HPDE6-E6E7 (cell line): ENCODE data around the gene SNX9.
A peak's percentile ranks its signal among the peaks of the same experiment; 100 is the strongest.

ENCODE experiments used
- DNase-seq: peaks from one replicate; pipeline ENCODE4 v3.0.0; 2011; ENCODE audit warnings: missing footprints; ENCODE audit errors: extremely low spot score

SNX9 gene

DNA sequence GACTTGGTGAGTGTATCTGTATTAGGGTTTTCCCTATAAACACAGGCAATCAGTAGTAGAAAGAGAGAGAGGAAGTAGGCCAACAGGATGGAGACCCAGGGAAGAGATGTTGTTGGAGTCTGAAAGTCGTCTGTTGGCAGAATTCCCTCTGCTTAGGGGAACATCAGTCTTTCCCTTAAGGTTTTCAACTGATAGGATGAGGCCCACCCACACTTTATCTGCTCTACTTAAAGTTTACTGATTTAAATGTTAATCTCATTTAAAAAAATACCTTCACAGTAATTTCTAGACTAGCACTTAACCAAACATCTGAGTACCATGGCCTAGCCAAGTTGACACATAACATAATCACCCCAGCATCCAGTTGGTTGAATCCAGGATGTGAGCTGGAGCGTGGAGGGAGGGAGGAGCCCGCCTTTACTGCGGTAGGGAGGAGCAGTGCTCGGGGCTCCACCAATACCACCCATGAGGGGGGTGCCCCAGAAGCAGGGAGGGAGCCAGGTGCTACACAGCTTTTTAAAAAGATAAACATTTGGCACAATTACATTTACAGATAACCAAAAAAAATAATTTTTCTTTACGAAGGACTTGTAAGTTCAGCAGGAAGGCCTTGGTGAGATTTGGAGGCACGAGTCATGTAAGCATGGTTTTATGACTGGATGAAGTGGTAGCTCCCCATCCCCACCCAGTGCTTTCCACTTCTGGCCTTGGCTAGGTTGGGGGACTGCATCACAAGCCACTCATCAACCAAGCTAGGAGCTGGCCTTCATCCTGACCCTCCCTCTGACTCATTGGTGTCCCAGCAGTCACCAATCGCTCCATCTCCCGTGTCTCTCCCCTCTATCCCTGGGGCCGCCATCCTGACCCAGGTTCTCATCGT, 18.4 kb upstream of the SNX9 start:
- no peak for DNase-seq

DNA sequence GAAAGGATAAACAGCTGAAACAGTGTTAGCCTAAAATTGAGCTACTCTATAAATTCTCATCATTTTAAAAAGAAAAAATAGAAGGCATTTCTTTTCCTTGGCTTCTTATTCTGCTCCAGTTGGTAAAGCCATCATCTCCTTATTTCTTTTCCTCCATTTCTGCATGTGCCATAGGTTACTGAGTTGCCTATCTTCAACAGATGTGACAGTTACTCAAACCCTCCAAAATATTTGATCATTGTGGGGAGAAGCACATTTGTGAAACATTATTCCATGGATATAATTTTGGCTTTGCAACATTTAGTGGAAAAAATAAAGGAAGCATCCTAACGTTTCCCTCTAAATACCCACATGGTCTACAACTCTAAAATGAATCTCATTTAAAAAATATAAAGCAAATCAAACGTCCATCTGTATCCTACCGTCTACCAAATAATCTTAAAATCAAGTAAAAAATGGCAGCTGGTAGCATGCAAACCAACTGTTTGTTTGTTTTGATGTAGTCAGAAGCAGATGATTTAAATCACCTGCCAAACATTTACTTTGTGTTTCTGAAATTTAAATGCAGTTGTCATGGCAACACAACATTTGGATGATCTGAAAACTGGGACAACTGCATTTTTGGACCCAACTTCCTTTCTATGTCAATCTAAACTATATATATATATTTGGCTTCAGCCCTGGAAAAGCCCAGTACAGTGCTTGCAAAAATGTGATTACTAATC, 16.8 kb upstream of the SNX9 start:
- DNase-seq, result no peak

GRCh38 chr6:157806856-157807215, 16.2 kb upstream of the SNX9 start:
- DNase-seq, result no peak

GRCh38 chr6:157808405-157808950, 14.6 kb upstream of the SNX9 start:
- no peak for DNase-seq

- DNase-seq, result no peak
Measured at GRCh38 chr6:157809613-157810012, 13.4 kb upstream of the SNX9 start.

- no peak for DNase-seq
Measured at GRCh38 chr6:157811137-157811475, 11.9 kb upstream of the SNX9 start.

DNA sequence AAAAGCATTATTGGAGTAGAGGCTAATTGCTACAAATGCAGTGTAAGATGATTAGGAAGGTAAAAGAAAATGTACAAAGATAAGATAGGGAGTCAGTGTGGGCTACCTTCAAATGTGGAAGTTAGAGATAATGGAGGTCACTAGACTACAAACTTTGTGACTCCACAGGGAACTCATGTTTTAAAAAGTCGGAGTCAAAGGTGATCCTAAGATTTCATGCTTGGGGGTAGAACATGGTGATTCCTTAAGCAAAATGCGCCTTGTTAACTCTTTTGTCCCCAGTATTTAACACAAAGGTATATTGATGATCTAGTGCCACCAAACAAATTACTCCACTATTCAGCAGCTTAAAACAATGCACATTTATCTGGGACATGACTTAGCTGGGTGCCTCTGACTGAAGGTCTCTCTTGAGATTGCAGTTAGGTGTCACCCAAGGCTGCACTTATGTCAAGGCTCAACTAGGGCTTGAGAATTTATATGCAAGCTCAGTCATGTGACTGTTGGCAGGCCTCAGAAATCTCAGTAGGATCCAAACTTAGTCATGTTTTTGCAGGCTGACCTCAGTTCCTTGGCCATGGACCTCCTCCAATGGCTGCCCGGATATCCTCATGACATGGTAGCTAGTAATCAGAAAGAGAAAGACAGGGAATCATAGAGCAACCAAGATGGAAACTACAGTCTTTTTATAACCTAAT, 11.4 kb upstream of the SNX9 start:
- DNase-seq, result no peak

DNA sequence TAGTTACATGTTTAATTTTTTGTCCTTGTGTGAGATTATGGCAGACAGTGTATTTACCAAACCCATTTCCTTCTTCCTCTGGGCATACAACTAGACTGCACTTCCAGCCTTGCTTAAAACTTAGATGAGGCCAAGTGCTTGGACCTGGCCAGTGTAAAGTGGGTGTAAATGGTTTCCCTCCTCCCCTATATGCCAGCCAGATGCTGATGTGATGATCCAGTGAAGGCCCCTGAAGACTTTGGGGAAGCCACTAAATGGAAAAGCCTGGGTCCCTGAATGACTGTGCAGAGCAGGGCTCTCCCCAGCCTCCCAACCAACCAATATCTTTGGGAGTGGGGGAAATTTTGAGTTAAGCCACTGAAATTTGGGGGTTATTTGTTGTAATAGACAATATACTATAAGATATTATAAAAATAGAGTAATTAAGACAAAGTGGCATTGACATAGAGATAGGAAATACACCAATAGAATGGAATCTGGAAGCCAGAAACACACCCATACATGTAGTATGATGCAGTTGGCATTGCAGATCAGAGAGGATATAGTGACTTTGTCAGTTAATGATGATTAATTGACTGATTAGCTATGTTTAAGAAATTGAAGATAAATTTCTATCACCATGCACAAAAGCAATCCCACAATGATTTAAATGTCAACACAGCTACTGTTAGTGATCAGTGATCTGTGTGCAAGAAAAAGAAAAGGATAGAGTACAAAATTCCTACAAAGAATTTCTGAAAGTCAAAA, 10.4 kb upstream of the SNX9 start:
- DNase-seq, result no peak

GRCh38 chr6:157813191-157813590, 9.9 kb upstream of the SNX9 start:
- no peak for DNase-seq

DNA sequence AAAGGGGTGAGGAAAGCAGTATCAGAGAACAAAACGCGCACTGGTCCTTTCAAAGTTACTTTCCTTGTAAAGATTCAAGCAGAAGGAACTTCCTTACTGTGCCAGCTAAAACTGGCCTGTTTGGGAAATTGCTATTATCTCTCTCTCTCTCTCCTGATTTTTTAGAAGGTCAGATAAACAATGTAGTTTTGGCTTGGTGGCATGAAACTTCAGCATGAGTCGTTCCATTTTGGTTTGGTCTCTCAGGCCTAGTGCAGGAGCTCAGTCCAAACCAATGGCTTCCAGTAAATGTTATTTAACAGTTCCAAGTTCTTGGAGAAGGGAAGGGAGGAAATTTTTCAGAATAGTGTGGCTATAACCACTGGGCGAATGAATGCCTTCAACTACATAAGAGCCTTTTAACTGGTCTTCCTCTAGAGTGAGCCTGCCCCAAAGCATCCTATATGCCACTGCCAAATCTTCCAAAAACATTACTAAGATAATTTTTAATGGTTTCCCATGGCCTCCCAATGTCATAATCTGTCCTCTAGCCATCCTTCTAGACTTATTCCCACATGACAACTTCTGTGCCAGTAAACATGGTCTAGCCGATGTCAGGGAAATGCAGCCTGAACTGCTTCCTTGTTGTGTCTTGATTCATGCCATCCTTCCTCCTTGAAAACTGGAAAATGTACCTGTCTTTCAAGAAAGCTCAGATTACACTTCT, 9.1 kb upstream of the SNX9 start:
- DNase-seq, result no peak

DNA sequence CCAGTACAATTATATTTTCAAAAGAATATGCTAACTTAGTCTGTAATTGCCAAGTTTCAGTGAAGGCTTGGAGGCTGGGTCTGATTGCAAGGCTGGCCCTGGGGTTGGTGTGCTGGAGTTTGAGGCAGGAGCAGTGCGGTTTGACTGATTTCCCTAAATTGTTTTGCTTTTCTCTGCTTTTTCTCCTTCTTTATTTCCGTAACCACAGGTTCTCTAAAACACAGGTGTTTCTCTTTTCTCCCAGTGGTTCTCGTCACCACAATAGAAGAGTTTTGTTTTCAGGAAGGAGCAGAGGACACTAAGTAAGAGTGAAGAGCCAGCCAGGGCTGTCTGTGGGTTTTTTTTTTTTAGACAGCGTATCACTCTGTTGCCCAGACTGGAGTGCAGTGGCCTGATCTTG, 8.2 kb upstream of the SNX9 start:
- no peak for DNase-seq

DNA sequence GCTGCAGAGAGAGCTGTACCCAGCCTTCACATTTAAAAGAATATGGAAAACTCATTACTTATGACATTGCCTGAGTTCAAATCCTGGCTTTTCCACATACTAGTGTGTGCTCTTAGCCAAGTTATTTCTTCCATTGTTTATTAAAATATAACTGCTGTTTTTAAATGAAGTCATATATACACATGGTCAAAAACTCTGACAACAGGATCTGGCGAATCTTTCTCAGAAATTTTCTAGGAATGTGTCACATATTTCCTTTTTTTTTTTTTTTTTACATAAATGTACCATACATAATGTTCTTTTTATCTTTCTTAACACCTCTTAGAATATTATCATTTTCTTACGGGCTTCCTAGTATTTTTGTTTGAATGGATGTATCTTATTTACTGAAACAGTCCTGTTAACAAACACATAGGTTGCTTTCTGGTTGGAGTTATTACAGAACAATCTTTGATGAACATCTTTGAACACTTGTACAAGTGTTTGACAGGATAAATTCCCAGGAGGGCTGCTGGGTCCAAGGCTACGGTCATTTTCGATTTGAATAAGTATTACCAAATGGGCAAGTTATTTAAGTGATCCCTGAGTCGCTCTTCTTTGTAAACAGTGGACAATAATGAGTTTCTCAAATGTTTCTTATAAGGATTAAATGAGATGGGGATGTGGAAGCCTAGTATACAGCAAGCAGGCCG, 1.6 kb upstream of the SNX9 start:
- DNase-seq, result no peak

GRCh38 chr6:157822245-157823000, 623 bp upstream of the SNX9 start:
- no peak for DNase-seq

DNA sequence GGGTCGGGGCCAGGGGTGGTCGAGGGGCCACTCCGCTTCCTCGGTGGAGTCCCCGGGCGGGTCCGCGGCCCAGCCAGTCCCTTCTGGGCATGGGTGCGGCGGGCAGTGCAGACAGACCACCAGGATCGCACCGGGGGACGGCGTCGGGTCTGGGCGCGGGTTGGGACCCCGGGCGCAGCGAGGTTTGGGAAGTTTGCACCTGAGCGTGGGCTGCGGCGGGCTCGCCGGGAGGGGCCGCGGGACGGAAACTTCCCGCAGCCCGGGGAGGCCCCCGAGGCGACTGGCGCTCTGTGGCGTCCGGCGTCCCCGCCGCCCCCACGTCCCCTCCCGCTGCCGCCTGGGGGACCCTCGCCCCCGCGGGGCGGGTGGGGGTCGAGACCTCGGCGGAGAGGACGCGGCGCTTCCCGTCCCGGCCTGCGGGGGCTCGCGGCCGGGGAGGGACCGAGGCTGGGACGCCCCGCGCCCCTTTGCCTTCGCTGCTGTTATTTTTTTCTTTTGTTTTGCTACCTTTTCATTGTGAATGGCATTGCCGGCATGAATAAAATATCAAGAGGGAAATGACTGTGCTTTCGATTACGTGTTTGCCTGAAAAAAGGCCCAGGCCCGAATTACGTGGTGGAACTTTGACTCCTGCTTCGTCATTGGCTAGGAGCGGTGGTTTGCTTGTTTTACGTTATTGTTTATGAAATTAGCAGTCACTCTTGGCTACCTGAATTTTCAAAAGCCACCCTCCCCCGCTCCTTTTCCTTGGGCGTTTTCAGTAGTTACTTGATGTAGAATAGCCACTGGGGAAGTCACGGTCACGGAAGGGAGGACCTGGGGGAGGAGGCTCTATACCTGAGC, 703 bp downstream of the SNX9 start:
- peak; percentile 38 for DNase-seq

DNA sequence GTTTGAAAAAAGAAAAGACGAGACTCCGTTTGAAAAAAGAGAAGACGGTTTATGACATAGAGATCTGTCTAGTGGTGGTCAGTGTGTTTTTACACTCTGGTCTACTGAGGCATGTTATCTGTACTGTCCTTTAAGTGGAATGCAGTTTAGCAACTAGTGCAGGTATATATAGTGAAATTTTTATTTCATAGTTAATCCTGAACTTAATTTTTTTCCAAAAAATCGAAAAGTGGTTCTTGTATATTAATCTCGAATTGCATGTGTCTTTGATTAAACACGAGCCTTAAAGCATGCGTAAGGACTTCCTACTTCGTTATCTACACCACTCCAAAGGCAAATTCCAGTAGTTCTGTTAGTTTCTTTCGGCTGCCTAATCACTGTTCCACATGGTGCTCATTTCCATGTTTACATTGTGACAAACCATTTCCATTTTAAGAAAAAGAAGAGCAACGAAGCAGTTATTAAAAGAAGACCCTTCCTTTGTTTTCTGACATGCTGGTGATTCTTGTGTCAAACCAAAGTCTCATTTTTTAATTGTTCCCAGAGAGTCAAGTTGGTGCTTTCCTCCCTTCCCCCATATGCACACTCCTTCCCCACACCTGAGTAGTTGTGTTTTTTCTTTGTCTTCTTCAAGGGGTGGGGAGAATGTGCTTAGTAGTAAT, 2.3 kb downstream of the SNX9 start:
- DNase-seq, result no peak

GRCh38 chr6:157830354-157831017, 7.4 kb downstream of the SNX9 start:
- DNase-seq, result no peak

- no peak for DNase-seq
Measured at GRCh38 chr6:157831018-157831369, 7.9 kb downstream of the SNX9 start.
